NCI-H82 treated with DMSO at 0.1 percent for 48 hours (cell line): ENCODE results near the gene METAP1D.
A peak's percentile ranks its signal among the peaks of the same experiment; 100 is the strongest.

ENCODE experiments used
- DNase-seq: peaks from one replicate; lab custom pipeline; 2025; ENCODE audit not compliant: unreplicated experiment; lab: John Stamatoyannopoulos, UW

METAP1D gene

DNA sequence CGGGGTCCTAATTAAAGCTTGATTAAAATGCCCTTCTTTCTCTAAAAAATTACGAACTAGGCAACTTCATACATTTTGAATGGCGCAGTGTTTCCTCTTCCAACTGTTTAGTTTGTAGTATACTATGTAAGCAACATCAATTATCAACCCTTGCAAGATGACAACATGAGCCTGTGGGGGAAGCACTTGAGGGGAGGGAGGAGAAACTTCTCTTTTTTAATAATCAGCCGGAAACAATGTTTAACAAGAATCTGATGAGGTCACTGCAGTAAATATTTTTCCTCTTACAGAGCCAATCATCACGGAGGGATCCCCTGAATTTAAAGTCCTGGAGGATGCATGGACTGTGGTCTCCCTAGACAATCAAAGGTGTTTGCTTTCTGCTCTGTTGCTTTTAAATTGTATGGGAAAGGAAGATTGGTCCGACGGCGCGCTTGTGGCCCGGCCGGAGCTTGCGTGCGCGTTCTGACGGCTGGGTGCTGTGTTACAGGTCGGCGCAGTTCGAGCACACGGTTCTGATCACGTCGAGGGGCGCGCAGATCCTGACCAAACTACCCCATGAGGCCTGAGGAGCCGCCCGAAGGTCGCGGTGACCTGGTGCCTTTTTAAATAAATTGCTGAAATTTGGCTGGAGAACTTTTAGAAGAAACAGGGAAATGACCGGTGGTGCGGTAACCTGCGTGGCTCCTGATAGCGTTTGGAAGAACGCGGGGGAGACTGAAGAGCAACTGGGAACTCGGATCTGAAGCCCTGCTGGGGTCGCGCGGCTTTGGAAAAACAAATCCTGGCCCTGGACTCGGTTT lies 80.3 kb downstream of the METAP1D start:
- DNase-seq: no peak

DNA sequence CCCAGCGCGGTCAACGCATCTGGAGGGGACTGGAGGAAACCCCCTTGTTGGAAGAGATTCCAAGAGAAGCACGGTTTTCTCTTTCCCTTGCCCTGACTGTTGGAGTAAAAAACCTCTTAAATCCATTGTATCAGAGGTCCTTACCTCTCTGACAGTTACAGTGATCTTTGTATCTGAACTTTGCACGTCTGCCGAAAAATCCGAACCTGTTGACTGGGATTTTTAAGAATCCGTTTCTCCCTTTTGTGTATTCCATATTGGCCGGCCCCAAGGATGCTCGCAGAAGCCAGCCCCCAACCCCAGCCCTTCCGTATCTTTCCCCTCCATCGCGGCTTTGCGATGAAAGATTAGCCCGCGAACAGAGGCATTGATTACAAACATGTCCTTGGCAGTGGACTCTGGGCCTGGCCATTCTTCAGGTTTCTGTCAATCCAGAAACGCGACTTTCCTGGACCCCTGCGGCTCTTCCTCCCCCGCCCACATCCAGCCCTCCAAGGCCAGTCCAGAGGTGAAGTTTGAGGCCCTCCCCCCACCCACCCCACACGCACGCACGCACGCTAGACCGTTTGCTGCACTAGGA lies 81.0 kb downstream of the METAP1D start:
- DNase-seq: no peak

DNA sequence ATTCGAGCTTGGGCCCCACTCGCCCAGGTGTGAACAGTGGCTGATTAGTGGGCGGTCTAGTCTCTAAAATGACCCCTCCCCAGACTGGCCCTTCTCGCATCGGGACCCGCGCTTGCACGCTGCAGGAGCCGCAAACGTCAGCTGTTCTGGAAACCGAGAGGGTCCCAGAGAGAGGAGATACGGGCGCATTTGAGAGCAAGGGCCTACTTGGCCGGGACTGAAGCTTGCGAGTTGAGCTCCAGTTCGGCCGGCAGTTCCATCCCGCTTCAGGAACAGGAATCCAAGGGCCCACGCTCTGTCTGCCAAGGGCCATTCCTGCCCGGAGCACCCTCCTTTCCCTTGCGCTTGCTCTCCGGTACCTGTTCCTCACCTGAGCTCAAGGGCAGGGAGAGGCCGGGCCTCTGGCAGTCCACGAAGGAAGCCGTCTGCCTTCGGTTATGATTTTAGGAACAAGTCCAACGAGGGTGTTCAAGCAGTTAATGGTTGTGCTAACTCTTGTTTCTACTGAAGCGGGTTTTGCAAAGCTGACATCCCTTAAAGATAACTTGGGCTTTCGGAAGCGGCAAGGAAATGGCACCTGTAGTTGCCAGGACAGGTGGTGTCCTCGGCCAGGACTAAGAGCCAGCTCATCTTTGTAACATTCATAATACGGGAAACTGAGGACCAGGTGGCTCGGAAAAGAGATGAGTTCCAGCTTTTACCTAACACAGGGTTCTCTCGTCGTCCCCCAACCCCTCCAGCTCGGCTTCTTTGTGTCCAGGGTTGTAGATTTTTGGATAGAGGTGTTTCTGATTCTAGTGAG lies 81.7 kb downstream of the METAP1D start:
- DNase-seq: no peak

DNA sequence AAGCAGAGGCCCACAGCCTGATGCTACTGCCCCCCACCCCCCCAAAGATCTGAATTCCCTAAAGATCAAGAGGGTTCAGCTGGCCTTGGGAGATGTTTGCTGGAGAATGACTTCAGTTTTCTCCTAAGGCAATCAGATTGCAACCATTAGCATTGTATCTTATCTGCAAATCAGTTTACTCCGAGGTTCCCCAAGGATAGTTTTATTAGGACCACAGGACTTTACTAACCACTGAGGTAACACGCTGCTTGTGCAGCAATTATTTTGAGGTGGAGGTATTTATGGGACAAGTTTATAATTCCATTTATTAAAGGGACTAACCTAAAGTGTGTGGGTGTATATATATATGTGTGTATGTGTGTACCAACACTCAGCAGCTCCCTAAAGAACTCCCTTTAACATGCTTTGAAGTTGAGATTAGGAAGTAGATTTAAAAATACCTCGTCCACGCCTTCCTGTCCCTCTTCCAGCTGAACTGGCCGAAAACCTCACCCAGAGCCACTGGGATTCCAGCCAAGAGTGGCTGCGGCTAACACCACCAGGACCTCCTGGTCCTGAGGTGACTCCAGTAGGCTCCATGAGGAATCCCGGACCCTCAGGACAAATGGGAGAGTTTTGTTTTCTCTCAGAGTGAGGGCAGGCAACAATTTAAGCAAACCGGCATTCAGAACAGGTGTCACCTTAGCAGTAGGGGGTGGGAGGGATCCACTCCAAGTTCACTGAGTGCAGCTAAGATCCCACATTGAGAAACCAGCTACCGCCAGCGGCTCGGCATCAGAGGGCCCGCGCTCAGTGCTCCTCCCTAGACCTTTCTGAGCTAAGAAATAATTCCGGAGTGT lies 82.6 kb downstream of the METAP1D start:
- no peak for DNase-seq

DNA sequence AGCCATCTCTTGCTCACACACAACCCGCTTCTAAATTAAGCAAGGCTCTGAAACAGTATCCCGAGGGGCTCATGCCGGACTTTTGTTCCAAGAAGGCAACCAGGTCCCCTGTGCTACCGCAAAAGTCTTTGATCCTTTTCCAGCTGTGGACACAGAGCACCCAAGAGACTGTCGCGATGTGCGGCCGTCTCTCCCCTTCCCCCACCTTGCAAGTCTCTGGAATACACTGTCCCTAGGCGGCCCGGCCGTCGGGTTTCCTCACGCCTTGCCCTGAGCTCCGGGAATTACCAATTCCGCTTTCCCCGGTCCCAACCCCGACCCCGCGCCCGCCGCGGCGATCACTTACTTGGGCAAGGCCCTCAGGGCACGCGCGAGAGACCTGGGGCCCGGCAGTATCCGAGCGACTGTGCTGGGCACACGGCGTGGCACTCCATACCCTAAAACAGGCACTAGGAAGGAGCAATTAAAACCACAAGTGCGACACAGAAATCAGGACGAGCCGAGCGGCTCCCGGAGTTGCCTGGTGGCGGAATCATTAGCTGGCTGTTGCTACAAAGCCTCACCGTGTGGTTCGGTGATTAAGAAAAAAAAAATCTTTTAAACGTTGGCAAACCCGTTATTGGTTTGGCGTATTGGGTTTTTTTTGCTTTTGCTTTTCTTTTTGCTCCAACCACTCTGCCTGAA lies 83.3 kb downstream of the METAP1D start:
- DNase-seq: no peak

DNA sequence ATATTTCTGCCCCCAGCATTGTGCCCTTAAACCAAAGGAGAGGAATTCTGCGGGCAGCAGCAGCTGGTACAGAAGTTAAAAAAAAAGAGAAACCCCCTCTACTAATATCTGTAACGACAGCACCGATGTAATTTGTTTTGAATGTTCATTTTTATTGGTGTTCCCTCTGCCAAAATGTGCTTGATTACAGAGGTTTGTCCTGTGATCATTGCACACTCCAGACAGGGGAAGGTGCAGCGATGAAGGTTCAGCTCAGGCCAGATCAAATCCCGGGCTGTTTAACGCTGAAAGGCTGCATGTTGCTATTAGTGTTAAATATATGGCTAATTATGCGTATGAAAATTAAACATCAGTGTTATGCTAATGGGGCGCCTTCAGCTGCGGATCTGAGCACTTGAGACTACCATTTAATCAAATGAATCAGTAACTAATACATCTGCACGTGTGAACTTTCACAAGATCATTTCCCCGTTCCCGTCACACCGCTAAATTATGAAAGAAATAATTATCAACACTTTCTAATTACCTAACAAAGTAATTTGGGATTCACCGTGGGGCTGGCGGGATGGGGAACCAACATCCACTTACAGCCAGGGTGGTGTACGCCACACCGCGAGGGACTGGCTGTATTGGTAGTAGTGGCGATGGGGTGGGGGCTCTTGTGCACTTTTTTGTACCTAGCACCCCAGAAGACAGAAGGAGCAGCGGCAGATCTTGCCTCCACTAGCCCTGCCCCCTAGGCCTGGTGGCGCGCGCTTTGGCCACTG lies 84.1 kb downstream of the METAP1D start:
- DNase-seq: no peak

DNA sequence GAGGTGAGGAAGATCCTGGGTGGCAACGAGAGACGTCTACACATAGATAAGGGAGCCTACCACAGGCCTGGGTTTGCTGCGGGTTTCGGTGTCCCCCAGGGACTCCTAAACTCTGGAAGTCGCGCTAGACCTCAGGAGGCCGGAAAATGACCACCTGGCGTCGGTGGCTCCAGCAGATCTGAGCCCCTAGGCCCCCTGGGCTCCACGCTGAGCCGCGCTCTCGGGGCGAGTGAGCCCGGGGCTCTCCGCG lies 84.6 kb downstream of the METAP1D start:
- DNase-seq: no peak

DNA sequence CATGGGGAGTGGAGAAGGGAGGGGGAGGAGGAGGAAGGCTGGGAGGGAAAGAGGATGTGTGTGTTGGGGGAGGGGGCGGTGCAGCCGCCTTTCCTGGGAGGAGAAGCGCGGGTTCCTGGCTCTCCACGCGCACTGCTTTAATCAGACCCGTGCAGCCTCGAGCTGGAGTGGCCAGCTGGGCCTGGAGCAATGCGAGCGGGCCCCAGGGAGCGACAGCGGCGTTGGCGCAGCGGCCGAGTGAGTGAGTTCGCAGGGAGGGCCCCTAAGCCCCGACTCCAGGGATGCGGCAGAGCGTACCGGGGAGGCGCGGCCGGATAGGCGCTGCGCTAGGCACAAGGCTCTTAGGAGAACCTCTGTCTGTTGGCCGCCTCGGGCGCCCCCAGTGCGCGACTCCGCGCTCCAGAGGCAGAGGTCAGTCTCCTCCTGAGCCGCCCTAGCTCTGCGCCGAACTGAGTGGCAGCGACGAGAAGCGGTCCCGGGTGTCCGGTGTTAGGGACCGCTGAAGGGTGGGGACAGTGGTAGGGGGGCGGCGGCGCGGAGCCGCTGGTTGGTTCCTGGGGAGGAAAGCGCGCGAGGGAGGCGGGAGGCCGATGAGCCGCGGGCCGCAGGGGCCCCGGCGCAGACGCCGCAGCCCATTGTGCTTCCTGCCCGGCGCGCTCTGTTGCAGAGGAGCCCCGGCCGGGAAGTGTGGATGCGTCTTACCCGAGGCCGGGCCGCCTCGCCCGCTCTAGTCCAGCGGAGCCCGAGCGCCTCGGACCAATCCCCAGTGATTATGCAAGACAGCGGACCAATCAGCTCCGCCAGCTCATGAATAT lies 85.1 kb downstream of the METAP1D start:
- DNase-seq: peak; percentile 59

DNA sequence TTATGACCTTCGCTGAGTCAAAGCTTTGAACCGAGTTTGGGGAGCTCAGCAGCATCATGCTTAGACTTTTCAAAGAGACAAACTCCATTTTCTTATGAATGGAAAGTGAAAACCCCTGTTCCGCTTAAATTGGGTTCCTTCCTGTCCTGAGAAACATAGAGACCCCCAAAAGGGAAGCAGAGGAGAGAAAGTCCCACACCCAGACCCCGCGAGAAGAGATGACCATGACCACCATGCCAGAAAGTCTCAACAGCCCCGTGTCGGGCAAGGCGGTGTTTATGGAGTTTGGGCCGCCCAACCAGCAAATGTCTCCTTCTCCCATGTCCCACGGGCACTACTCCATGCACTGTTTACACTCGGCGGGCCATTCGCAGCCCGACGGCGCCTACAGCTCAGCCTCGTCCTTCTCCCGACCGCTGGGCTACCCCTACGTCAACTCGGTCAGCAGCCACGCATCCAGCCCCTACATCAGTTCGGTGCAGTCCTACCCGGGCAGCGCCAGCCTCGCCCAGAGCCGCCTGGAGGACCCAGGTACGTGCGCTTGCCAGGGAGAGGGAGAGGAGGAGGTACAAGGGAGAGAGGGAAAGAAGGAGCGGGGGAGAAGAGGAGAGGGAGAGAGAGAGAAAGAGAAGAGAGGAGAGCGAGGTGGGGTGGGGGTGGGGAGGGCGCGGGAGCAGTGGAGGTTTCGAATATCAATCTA lies 85.9 kb downstream of the METAP1D start, which contains the start of gene DLX1:
TSS of gene DLX1 (plus strand) at position 48 of the 700 bp plus-strand sequence. CDS start at position 219, 171 bp downstream.
- DNase-seq: no peak

DNA sequence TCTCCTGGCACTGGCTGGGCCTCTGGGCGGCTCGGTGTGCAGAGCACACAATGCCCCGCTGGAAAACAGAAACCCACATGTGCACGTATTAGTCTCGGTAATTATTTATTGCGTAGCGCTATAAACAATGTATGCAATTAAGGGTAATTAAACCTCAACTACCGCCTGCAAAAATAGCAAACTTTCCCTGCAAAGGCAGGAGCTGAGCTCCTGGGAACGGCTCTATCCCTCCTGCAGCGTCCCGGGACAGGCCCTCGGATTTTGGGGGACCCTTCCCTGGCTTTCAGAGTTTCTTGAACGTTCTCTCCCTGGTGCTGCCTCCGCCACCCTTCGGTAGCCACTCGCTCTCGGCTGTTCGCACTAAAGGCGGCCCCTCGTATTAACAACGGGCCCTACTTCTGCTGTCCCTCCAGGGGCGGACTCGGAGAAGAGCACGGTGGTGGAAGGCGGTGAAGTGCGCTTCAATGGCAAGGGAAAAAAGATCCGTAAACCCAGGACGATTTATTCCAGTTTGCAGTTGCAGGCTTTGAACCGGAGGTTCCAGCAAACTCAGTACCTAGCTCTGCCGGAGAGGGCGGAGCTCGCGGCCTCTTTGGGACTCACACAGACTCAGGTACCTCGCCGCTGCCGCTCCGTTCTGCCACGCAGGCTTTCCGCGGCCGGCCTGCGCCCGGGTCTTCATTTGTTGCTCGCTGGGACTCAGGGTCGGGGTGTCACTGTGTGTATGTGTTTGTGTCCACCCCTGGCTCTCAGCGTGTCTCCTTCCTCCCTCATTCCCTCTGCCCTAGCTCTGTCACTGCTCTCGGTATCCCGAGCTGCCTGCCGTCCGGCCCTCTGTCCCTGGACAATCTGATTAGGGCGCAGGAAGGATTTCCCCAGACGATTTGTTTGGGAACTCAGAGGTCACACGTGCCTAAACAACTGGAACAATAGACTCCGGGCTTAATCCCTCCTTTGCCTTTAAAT lies 86.8 kb downstream of the METAP1D start:
- DNase-seq: no peak

DNA sequence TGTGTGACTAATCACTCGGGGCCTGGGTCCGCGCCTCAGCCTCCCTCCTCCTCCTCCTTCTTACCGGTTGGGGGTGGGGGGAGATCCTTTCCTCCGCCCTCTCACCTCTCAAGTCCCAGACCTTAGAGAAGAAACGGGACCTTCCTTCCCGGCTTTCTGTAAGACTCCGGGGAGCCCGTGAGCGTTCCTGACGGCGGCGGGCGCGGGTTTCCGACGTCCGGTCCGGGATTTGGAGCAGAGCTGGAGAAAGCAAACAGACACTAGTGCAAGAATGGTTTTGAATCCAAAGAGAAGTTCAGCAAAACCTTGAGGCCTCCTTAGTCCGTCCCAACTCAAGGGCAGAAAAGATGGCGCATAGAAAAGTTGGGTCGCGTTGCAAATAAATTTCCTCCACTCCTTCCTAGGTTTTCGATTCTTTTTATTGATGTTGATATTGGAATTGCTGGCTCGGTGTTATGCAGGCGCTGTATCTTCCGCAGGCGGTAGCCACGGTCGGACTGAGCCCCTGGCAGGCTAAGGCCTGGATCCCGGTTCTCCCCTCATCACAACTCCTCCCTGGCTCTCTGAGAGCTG lies 87.5 kb downstream of the METAP1D start:
- no peak for DNase-seq

DNA sequence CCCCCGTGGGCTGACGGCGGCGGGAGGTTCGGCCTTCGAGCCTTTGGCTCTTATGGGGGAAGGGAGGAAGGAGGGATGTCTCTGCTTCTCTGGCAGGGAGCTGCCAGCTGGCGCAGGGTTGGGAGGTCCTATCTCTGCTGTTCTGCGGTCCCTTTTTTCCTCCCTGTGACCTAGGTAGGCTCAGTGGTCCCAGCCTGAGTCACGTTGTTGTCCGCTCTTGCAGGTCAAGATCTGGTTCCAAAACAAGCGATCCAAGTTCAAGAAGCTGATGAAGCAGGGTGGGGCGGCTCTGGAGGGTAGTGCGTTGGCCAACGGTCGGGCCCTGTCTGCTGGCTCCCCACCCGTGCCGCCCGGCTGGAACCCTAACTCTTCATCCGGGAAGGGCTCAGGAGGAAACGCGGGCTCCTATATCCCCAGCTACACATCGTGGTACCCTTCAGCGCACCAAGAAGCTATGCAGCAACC lies 88.1 kb downstream of the METAP1D start:
- DNase-seq: no peak

DNA sequence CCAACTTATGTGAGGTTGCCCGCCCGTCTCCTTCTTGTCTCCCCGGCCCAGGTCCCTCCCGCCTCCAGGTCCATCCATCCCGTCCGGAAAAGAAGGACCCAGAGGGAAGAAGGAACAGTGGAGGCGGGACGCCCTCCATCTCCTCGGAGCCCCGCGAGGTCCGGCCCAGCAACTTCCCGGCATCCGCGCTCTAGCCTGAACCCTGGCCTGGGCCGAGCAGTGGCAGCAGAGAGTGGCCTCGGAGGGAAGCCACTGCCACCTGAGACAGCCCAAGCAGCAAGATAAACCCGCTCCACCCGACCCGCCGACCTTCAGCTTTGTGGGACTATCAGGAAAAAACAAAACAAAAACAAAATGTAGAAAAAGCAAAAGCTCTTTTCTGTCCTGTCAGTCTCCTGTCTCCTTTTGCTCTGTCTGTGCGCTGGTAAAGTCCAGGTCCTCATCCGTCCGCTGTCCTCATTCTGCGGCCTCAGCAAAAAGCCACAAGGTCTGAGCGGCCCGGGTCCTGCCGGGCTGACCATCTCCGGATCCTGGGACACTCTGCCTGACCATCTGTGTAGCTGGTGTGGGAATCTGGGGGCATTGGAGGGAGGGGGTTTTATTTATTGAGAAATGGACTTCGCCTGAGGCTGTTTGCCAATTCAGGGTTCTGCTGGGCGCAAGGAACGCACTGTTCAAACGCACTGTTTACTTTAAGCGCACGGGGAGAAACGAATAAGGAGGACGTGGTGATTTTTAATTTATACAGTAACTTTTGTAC lies 88.7 kb downstream of the METAP1D start:
- DNase-seq: no peak

DNA sequence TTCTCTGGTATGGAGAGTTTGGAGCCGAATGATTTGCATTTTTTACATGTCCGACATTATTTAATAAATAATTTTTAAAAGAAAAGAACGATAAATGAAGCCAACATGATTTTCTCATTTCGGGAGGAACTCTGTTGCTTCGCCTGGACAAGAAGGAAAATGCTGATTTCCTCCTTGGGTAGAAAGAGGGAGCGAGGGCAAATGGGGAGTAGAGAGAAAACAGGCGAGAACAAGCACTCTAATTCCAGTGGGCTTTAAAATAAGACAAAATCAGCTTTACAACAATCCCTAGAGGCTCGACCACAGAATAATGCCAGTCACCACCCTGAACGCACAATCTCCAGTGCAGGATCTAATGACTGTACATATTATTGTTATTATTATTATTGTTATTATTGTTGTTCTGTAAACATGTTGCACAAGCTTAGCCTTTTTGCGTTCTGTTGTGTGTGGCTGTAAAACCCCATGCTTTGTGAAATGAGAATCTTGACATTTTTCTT lies 89.3 kb downstream of the METAP1D start:
- DNase-seq: no peak

DNA sequence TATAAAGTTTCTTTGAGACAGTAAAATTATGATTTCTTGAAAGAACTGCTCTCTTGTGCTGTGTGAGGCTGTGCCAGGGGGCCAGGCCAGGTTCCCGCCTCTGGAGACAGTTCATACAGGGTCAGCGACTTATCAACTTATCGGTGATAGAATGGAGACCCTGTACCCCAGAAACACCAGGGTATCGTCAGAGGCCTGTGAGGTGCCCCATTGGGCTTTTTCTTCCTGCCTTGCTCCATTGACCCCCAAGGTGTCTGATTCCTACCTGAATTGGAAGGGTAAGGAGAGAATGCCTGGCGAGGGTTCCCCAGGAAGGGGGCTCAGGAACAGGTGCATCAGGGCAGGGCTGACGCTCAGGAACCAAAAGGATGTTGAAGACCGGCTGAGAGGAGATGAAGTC lies 89.9 kb downstream of the METAP1D start:
- DNase-seq: no peak
